SK-N-SH treated with all-trans-retinoic acid at 6 μM for 48 hours (cell line): ENCODE measurements around the gene GRIK5.

Experiments used
- ATAC-seq: fragments of 200-7000 bp; cut with Tn5 transposase; 3 replicates; pipeline ENCODE4 v1.9.1; 2020; ENCODE audit warnings: mild to moderate bottlenecking, moderate library complexity
- ARNTL ChIP-seq: fragments of 450-650 bp; formaldehyde crosslinking; IDR thresholded peaks from 2 replicates; pipeline ENCODE4 v1.5.0; 2020; ENCODE audit warnings: low read depth, mild to moderate bottlenecking, moderate library complexity, borderline replicate concordance
- BACH2 ChIP-seq: fragments of 250-450 bp; sonication (Bioruptor Pico); IDR thresholded peaks from 2 replicates; pipeline ENCODE4 v1.9.0; 2021; ENCODE audit warnings: mild to moderate bottlenecking, borderline replicate concordance
- CSDC2 ChIP-seq: fragments of 250-450 bp; sonication (Bioruptor Pico); IDR thresholded peaks from 2 replicates; pipeline ENCODE4 v1.5.0; 2020; ENCODE audit warnings: mild to moderate bottlenecking, moderate library complexity
- GLIS3 ChIP-seq: fragments of 250-450 bp; sonication (Bioruptor Pico); IDR thresholded peaks from 2 replicates; pipeline ENCODE4 v1.5.0; 2020; ENCODE audit warnings: mild to moderate bottlenecking, moderate library complexity
- ISL1 ChIP-seq: fragments of 250-450 bp; sonication (Bioruptor Pico); IDR thresholded peaks from 2 replicates; pipeline ENCODE4 v2.1.2; 2022; ENCODE audit warnings: mild to moderate bottlenecking, moderate library complexity
- OSR1 ChIP-seq: fragments of 250-450 bp; sonication (Bioruptor Pico); IDR thresholded peaks from 2 replicates; pipeline ENCODE4 v1.8.0; 2022; ENCODE audit warnings: moderate library complexity, mild to moderate bottlenecking, inconsistent platforms
- PPARA ChIP-seq: fragments of 250-450 bp; sonication (Bioruptor Pico); IDR thresholded peaks from 2 replicates; pipeline ENCODE4 v1.5.0; 2020; ENCODE audit warnings: mild to moderate bottlenecking, borderline replicate concordance
- RARB ChIP-seq: fragments of 250-450 bp; sonication (Bioruptor Pico); IDR thresholded peaks from 2 replicates; pipeline ENCODE4 v1.8.0; 2021; ENCODE audit warnings: mild to moderate bottlenecking, moderate library complexity
- SNAI2 ChIP-seq: fragments of 250-450 bp; sonication (Bioruptor Pico); IDR thresholded peaks from 2 replicates; pipeline ENCODE4 v1.5.0; 2020; ENCODE audit warnings: mild to moderate bottlenecking, moderate library complexity
- TCF4 ChIP-seq: fragments of 250-450 bp; sonication (Bioruptor Pico); IDR thresholded peaks from 2 replicates; pipeline ENCODE4 v1.8.0; 2021; ENCODE audit warnings: mild to moderate bottlenecking, moderate library complexity, borderline replicate concordance
- ZC3H10 ChIP-seq: fragments of 250-450 bp; sonication (Bioruptor Pico); IDR thresholded peaks from 2 replicates; pipeline ENCODE4 v1.5.1; 2021; ENCODE audit warnings: mild to moderate bottlenecking, moderate library complexity
- ZFP3 ChIP-seq: fragments of 250-450 bp; sonication (Bioruptor Pico); IDR thresholded peaks from 2 replicates; pipeline ENCODE4 v1.5.0; 2020; ENCODE audit warnings: mild to moderate bottlenecking, moderate library complexity
- ZNF565 ChIP-seq: fragments of 450-650 bp; formaldehyde crosslinking; conservative IDR thresholded peaks from 2 replicates; pipeline ENCODE4 v1.5.0; 2020; ENCODE audit warnings: low read depth, mild to moderate bottlenecking, moderate library complexity
- ZNF70 ChIP-seq: fragments of 450-650 bp; formaldehyde crosslinking; IDR thresholded peaks from 2 replicates; pipeline ENCODE4 v1.5.0; 2020; ENCODE audit warnings: mild to moderate bottlenecking, moderate library complexity
- ZNF8 ChIP-seq: fragments of 450-650 bp; formaldehyde crosslinking; IDR thresholded peaks from 2 replicates; pipeline ENCODE4 v1.5.0; 2020; ENCODE audit warnings: mild to moderate bottlenecking, moderate library complexity
- TF ChIP-seq, protein P1 (sequence below): fragments of 250-450 bp; sonication (Bioruptor Pico); IDR thresholded peaks from 2 replicates; pipeline ENCODE4 v1.8.0; 2020; ENCODE audit warnings: mild to moderate bottlenecking, moderate library complexity, borderline replicate concordance
- TF ChIP-seq, protein P2 (sequence below): fragments of 250-450 bp; sonication (Bioruptor Pico); IDR thresholded peaks from 2 replicates; pipeline ENCODE4 v1.8.0; 2021; ENCODE audit warnings: low read depth, mild to moderate bottlenecking, moderate library complexity, borderline replicate concordance
- TF ChIP-seq, protein P3 (sequence below): fragments of 250-450 bp; sonication (Bioruptor Pico); IDR thresholded peaks from 2 replicates; pipeline ENCODE4 v1.5.0; 2020; ENCODE audit warnings: mild to moderate bottlenecking, moderate library complexity

GRIK5 gene, protein sequence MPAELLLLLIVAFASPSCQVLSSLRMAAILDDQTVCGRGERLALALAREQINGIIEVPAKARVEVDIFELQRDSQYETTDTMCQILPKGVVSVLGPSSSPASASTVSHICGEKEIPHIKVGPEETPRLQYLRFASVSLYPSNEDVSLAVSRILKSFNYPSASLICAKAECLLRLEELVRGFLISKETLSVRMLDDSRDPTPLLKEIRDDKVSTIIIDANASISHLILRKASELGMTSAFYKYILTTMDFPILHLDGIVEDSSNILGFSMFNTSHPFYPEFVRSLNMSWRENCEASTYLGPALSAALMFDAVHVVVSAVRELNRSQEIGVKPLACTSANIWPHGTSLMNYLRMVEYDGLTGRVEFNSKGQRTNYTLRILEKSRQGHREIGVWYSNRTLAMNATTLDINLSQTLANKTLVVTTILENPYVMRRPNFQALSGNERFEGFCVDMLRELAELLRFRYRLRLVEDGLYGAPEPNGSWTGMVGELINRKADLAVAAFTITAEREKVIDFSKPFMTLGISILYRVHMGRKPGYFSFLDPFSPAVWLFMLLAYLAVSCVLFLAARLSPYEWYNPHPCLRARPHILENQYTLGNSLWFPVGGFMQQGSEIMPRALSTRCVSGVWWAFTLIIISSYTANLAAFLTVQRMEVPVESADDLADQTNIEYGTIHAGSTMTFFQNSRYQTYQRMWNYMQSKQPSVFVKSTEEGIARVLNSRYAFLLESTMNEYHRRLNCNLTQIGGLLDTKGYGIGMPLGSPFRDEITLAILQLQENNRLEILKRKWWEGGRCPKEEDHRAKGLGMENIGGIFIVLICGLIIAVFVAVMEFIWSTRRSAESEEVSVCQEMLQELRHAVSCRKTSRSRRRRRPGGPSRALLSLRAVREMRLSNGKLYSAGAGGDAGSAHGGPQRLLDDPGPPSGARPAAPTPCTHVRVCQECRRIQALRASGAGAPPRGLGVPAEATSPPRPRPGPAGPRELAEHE

DNA sequence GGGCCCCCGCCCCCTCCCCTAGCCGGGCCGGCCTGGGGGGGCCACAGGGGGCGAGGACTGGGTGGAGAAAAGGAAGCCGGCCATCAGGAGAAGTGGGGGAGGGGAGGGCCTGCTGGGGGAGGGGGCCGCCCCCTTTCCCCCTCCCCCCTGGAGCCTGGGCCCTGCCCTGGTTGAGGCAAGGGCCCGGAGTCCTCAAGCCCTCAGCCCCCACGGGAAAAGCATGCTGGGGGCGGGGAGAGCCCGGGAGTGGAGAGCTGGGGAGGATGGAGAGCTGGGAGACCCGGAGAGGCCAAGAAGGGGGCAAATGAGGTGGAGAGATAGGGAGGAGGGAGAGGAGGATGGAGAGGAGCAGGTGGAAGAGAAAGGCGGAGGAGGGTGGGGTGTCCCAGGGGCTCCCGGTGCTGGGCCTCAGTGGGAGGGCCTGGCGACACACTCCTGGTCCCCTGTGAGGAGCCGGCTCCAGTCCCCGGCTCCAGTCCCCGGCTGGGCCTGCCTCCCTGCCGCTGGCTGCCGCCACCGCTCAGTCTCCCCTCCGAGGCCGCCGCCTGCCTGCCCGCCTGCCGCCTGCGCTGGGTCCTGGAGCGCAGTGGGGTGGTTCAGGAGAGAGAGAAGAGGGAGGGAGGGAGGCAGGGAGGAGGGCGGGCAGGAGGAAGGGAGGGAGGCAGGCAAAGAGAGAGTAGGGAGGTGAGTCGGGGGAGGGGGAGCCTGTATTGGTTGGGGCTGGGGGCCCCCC lies at the start of gene GRIK5:
Gene GRIK5 (minus strand): TSS at position 588 of the 733 bp plus-strand sequence. CDS start 4,436 bp downstream, outside the sequence.
- no peak for TF ChIP-seq ISL1 (CRISPR knock-in tag)
- no peak for TF ChIP-seq ARNTL (CRISPR knock-in tag)
- TF ChIP-seq, protein P1, sequence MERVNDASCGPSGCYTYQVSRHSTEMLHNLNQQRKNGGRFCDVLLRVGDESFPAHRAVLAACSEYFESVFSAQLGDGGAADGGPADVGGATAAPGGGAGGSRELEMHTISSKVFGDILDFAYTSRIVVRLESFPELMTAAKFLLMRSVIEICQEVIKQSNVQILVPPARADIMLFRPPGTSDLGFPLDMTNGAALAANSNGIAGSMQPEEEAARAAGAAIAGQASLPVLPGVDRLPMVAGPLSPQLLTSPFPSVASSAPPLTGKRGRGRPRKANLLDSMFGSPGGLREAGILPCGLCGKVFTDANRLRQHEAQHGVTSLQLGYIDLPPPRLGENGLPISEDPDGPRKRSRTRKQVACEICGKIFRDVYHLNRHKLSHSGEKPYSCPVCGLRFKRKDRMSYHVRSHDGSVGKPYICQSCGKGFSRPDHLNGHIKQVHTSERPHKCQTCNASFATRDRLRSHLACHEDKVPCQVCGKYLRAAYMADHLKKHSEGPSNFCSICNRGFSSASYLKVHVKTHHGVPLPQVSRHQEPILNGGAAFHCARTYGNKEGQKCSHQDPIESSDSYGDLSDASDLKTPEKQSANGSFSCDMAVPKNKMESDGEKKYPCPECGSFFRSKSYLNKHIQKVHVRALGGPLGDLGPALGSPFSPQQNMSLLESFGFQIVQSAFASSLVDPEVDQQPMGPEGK (CRISPR knock-in tag) = peak; percentile 28; the same call in 1 of the 2 replicates
- TF ChIP-seq, all 23 proteins: peak for 1
- peak; percentile 50 for ATAC-seq

DNA sequence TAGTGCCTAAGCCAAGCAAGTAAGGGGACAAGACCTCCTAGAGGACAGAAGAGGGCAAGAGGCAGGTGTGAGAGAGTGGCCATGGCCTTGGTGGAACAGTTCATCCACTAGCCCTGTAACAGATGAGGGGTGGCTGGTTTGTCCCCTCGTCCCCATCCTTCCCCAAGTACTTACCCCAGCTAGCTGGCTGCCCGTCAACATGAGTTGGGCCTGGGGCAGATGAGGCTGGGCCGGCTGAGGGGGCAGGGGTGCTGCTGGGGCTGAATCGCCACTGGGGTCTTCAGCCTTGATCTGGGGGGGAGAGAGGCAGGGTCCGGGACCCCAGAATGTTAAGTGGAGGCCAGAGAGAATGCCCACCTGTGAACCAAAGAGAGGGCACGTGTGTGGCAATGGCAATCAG lies 47.1 kb upstream of the GRIK5 start:
- TF ChIP-seq ARNTL (CRISPR knock-in tag) = no peak
- TF ChIP-seq, all 23 proteins: peak for 0
- no peak for ATAC-seq

DNA sequence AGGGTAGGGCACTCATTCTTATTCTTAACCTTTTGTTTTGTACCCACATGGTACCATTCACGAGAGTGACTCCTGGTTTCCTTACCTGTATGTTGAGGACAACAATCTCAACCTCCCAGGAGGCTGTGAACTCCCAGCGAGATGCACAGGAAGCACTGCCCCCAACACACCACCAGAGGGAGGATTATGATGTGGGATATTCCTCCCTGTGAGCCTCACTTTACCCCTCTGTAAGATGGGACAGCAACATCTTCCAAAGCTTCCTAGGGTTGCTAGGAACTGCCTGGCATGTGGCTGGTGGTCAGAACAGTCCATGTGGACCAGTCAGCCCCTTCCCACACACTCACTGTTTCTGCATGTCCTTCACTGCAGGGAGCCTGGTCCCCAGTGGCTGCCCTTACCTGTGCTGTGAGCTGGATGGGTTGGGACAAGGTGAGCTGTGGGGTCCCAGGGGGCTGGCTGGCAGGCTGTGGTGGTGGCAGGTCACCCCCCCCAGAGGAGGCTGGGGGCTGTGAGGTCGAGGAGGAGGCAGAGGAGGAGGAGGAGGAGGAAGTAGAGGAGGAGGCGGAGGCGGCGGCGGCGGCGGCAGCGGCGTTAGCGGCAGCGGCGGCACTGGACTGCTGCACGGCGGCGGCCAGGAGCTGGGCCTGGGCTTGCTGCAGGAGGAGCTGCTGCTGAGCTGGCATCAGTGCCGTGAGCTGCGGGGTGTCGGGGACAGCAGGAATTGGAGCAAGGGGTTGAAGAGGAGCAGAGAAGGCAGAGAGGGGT lies 46.5 kb upstream of the GRIK5 start:
- no peak for ATAC-seq
- TF ChIP-seq ZNF70 (CRISPR knock-in tag) = no peak
- TF ChIP-seq SNAI2 (CRISPR knock-in tag) = no peak
- no peak for TF ChIP-seq GLIS3 (CRISPR knock-in tag)
- no peak for TF ChIP-seq PPARA (CRISPR knock-in tag)
- TF ChIP-seq, protein P2, sequence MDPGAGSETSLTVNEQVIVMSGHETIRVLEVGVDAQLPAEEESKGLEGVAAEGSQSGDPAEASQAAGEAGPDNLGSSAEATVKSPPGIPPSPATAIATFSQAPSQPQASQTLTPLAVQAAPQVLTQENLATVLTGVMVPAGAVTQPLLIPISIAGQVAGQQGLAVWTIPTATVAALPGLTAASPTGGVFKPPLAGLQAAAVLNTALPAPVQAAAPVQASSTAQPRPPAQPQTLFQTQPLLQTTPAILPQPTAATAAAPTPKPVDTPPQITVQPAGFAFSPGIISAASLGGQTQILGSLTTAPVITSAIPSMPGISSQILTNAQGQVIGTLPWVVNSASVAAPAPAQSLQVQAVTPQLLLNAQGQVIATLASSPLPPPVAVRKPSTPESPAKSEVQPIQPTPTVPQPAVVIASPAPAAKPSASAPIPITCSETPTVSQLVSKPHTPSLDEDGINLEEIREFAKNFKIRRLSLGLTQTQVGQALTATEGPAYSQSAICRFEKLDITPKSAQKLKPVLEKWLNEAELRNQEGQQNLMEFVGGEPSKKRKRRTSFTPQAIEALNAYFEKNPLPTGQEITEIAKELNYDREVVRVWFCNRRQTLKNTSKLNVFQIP (CRISPR knock-in tag) = no peak
- TF ChIP-seq ZFP3 (CRISPR knock-in tag) = no peak
- no peak for TF ChIP-seq ZC3H10 (CRISPR knock-in tag)
- TF ChIP-seq CSDC2 (CRISPR knock-in tag) = no peak
- no peak for TF ChIP-seq OSR1
- TF ChIP-seq TCF4 (CRISPR knock-in tag) = no peak
- no peak for TF ChIP-seq BACH2
- TF ChIP-seq, protein P3, sequence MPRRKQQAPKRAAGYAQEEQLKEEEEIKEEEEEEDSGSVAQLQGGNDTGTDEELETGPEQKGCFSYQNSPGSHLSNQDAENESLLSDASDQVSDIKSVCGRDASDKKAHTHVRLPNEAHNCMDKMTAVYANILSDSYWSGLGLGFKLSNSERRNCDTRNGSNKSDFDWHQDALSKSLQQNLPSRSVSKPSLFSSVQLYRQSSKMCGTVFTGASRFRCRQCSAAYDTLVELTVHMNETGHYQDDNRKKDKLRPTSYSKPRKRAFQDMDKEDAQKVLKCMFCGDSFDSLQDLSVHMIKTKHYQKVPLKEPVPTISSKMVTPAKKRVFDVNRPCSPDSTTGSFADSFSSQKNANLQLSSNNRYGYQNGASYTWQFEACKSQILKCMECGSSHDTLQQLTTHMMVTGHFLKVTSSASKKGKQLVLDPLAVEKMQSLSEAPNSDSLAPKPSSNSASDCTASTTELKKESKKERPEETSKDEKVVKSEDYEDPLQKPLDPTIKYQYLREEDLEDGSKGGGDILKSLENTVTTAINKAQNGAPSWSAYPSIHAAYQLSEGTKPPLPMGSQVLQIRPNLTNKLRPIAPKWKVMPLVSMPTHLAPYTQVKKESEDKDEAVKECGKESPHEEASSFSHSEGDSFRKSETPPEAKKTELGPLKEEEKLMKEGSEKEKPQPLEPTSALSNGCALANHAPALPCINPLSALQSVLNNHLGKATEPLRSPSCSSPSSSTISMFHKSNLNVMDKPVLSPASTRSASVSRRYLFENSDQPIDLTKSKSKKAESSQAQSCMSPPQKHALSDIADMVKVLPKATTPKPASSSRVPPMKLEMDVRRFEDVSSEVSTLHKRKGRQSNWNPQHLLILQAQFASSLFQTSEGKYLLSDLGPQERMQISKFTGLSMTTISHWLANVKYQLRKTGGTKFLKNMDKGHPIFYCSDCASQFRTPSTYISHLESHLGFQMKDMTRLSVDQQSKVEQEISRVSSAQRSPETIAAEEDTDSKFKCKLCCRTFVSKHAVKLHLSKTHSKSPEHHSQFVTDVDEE (CRISPR knock-in tag) = no peak

DNA sequence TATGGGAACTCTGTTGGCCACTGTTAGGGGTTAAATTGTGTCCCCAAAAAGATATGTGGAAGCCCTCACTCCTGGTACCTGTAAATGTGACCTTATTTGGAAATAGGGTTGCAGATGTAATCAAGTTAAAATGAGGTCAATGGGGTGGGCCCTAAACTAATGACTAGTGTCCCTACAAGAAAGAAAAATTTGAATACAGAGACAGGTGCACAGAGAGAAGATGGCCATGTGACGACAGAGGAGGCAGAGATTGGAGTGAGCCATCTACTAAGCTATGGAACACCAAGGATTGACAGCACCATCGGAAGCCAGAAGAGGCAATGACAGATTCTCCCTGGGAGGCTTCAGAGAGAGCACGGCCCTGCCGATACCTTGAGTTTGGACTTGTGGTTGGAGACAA lies 45.7 kb upstream of the GRIK5 start:
- ATAC-seq = no peak

More for the DNA sequence above, 45.7 kb upstream of the GRIK5 start:
- no peak for TF ChIP-seq ZNF70 (CRISPR knock-in tag)
- TF ChIP-seq, protein P3 (CRISPR knock-in tag) = no peak
- no peak for TF ChIP-seq RARB (CRISPR knock-in tag)
- no peak for TF ChIP-seq GLIS3 (CRISPR knock-in tag)
- TF ChIP-seq ZFP3 (CRISPR knock-in tag) = no peak
- TF ChIP-seq ARNTL (CRISPR knock-in tag) = no peak
- no peak for TF ChIP-seq PPARA (CRISPR knock-in tag)
- no peak for TF ChIP-seq ZNF8 (CRISPR knock-in tag)
- TF ChIP-seq ZNF565 (CRISPR knock-in tag) = no peak
- no peak for TF ChIP-seq TCF4 (CRISPR knock-in tag)
- TF ChIP-seq, protein P2 (CRISPR knock-in tag) = no peak
- TF ChIP-seq ISL1 (CRISPR knock-in tag) = no peak
- TF ChIP-seq BACH2 = no peak
